ENCODE measurements around the gene PROM1.

The PROM1 gene

DNA sequence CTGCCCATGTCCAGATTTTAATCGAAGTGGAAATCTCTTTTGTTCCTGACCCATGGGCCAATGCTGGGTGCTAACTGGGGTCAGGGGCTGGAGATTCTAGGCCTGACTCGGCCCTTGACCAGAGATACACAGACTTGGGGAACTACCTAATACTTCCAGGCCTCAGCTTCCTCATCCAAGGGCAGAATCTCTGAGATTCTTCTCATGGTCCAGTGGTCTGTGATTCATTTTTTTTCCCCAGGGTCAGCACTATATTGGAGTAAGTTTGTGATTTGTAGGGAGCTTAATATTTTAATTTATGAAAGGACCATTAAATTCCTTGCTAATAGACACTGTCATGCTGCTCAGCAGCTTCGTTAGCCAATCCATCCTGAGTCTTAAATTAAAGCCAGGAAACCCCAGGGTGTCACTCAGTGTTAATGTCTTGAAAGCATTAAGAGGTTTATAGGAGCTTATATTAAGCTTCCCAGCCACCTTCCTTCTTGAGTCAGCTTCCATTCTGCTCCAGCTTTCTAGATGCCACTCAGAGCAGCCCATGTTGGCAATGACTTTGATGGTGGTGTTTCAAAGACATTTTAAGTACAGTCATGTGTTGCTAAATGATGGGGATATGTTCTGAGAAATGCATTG is 27.0 kb upstream of the PROM1 start:
- no peak for DNase-seq
- Histone ChIP-seq H3K36me3 (ENCODE audit: control insufficient read depth, insufficient read depth, low read length) (no peaks in the 10 kb centered on the region), H3K27ac (ENCODE audit: insufficient read depth, low read length, poor library complexity, severe bottlenecking) (no peak overlapping the region), H3K27me3 (replicated peaks; ENCODE audit: control insufficient read depth, insufficient read depth, low read length, poor library complexity, severe bottlenecking) (no peaks in the 10 kb centered on the region), H3K4me3 (ENCODE audit: insufficient read depth, low read depth, low read length, poor library complexity, severe bottlenecking) (no peak overlapping the region), H3K9me3 (ENCODE audit: control insufficient read depth, low read length) (no peaks in the 10 kb centered on the region), H3K4me1 (ENCODE audit: control insufficient read depth, insufficient read depth, low read length, poor library complexity, severe bottlenecking) (no peaks in the 10 kb centered on the region)

DNA sequence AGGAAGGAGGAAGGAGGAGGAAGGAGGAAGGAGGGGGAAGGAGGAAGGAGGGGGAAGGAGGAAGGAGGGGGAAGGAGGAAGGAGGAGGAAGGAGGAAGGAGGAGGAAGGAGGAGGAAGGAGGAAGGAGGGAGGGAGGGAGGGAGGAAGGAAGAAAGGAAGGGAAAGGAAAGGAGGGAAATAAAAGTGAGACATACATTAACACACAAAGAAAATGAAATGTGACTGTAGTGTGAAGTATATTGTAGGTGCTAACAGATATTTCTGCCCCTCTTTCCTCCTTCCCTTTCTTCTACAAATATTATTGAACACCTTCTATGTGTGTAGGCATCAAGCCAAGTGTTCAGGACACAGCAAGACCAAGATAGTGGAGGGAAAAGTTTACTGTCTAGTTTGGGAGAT is 26.4 kb upstream of the PROM1 start:
- no peaks in the 10 kb centered on the region for H3K27me3 ChIP-seq (replicated peaks; ENCODE audit: control insufficient read depth, insufficient read depth, low read length, poor library complexity, severe bottlenecking)

DNA sequence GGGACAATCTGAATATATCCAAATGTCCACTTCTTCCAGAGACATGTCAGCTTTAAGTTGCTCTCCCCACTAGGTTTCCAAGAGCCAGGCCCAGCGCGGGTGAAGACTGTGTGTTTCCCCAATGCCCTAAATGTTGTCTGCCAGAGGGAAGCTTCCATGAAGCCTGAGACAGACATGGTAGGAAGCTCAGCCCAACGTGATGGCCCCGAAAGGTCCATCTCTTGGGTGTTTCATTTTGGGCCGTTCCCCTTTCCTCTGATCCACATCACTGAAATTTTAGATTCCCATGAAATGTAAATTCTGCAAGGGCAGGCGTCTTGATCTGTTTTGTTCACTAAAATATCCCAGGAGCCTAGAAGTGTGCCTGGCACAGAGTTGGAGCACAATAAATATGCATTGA is 25.4 kb upstream of the PROM1 start:
- H3K9me3 ChIP-seq (ENCODE audit: control insufficient read depth, low read length): no peaks in the 10 kb centered on the region
- H3K27me3 ChIP-seq (replicated peaks; ENCODE audit: control insufficient read depth, insufficient read depth, low read length, poor library complexity, severe bottlenecking): no peaks in the 10 kb centered on the region
- H3K36me3 ChIP-seq (ENCODE audit: control insufficient read depth, insufficient read depth, low read length): no peaks in the 10 kb centered on the region
- no peak overlapping the region for H3K27ac ChIP-seq (ENCODE audit: insufficient read depth, low read length, poor library complexity, severe bottlenecking)
- no peaks in the 10 kb centered on the region for H3K4me1 ChIP-seq (ENCODE audit: control insufficient read depth, insufficient read depth, low read length, poor library complexity, severe bottlenecking)
- no peak for DNase-seq
- no peak overlapping the region for H3K4me3 ChIP-seq (ENCODE audit: insufficient read depth, low read depth, low read length, poor library complexity, severe bottlenecking)

More for the DNA sequence above, 26.4 kb upstream of the PROM1 start:
- H3K36me3 ChIP-seq (ENCODE audit: control insufficient read depth, insufficient read depth, low read length): no peaks in the 10 kb centered on the region
- no peaks in the 10 kb centered on the region for H3K9me3 ChIP-seq (ENCODE audit: control insufficient read depth, low read length)
- no peak overlapping the region for H3K27ac ChIP-seq (ENCODE audit: insufficient read depth, low read length, poor library complexity, severe bottlenecking)
- DNase-seq: no peak
- no peaks in the 10 kb centered on the region for H3K4me1 ChIP-seq (ENCODE audit: control insufficient read depth, insufficient read depth, low read length, poor library complexity, severe bottlenecking)
- H3K4me3 ChIP-seq (ENCODE audit: insufficient read depth, low read depth, low read length, poor library complexity, severe bottlenecking): no peak overlapping the region

DNA sequence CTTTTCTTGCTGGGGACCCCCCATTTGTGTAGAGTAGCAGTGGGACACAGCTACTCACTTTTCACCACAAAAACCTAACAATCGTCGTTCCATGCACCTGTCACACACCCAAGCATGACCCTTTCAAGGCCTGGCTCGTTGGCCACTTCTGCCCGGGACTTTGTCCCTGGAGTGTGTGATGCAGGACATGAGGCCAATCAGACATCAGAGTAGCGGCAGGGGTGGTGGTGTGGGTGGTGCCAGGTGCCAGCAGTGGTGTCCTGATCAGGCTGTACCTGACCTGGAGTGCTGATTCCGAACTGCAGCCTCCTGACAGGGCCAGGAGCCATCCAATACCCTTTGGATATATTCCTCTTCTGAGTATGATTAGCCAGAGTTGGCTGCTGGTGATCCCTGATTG is 23.1 kb upstream of the PROM1 start:
- no peaks in the 10 kb centered on the region for H3K9me3 ChIP-seq (ENCODE audit: control insufficient read depth, low read length)
- no peak overlapping the region for H3K27ac ChIP-seq (ENCODE audit: insufficient read depth, low read length, poor library complexity, severe bottlenecking)

DNA sequence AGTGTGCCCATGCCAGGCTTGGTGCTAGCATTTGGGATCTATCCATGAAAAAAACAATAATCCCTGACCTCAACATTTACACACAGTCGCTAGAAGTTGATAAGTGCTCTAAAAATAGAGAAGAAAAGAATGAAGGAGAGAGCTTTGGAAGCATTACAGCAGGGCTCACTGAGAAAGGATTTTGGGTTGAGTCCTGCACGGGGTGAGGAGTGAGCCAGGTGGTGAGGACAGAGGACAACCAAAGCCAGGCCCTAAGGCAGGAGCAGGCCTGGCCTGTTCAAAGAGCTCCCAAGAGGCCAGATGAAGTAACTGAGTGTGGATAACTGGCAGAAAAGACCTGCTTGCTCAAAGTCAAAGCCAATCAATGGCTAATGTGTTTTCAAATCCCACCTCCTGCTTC is 20.7 kb upstream of the PROM1 start:
- H3K27me3 ChIP-seq (replicated peaks; ENCODE audit: control insufficient read depth, insufficient read depth, low read length, poor library complexity, severe bottlenecking): no peaks in the 10 kb centered on the region
- no peaks in the 10 kb centered on the region for H3K9me3 ChIP-seq (ENCODE audit: control insufficient read depth, low read length)

More for the DNA sequence above, 23.1 kb upstream of the PROM1 start:
- no peaks in the 10 kb centered on the region for H3K4me1 ChIP-seq (ENCODE audit: control insufficient read depth, insufficient read depth, low read length, poor library complexity, severe bottlenecking)
- no peaks in the 10 kb centered on the region for H3K36me3 ChIP-seq (ENCODE audit: control insufficient read depth, insufficient read depth, low read length)
- H3K4me3 ChIP-seq (ENCODE audit: insufficient read depth, low read depth, low read length, poor library complexity, severe bottlenecking): no peak overlapping the region
- no peaks in the 10 kb centered on the region for H3K27me3 ChIP-seq (replicated peaks; ENCODE audit: control insufficient read depth, insufficient read depth, low read length, poor library complexity, severe bottlenecking)
- DNase-seq: no peak

DNA sequence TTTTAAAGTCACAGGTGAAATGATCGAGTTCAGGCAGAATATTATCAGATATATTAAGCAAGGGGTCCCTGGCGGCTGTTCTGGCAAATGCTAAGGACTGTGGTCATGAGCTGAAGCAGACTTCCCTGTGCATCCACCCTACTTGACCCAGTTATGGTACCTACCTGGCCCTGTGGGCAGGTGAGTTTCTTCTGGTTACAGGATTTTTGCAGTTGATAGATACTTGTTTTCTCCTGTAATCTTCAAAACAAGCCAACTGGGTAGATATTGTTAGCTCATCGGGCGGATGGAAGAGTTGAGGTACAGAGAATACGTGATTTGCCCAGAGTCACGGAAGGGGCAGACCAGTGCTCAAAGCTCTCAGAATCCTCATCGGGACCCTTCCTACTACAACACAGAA is 18.5 kb upstream of the PROM1 start:
- no peaks in the 10 kb centered on the region for H3K27me3 ChIP-seq (replicated peaks; ENCODE audit: control insufficient read depth, insufficient read depth, low read length, poor library complexity, severe bottlenecking)

More for the DNA sequence above, 20.7 kb upstream of the PROM1 start:
- Histone ChIP-seq H3K4me1 (ENCODE audit: control insufficient read depth, insufficient read depth, low read length, poor library complexity, severe bottlenecking) (no peaks in the 10 kb centered on the region), H3K4me3 (ENCODE audit: insufficient read depth, low read depth, low read length, poor library complexity, severe bottlenecking) (no peak overlapping the region), H3K27ac (ENCODE audit: insufficient read depth, low read length, poor library complexity, severe bottlenecking) (no peak overlapping the region), H3K36me3 (ENCODE audit: control insufficient read depth, insufficient read depth, low read length) (no peaks in the 10 kb centered on the region)
- no peak for DNase-seq

DNA sequence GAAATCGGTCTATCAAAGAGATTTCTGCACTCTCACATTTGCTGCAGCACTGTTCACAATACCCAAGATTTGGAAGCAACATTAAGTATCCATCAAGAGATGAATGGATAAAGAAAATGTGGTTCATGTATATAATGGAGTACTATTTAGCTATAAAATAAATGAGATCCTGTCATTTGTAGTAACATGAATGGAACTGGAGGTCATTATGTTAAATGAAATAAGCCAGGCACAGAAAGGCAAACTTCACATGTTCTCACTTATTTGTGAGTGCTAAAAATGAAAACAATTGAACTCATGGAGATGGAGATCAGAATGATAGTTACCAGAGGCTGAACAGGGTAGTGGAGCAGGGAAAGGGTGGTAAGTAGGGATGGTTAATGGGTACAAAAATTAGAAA is 17.0 kb upstream of the PROM1 start:
- Histone ChIP-seq H3K27ac (ENCODE audit: insufficient read depth, low read length, poor library complexity, severe bottlenecking) (no peak overlapping the region), H3K4me1 (ENCODE audit: control insufficient read depth, insufficient read depth, low read length, poor library complexity, severe bottlenecking) (no peaks in the 10 kb centered on the region), H3K36me3 (ENCODE audit: control insufficient read depth, insufficient read depth, low read length) (no peaks in the 10 kb centered on the region), H3K4me3 (ENCODE audit: insufficient read depth, low read depth, low read length, poor library complexity, severe bottlenecking) (no peak overlapping the region), H3K9me3 (ENCODE audit: control insufficient read depth, low read length) (no peaks in the 10 kb centered on the region), H3K27me3 (replicated peaks; ENCODE audit: control insufficient read depth, insufficient read depth, low read length, poor library complexity, severe bottlenecking) (no peaks in the 10 kb centered on the region)
- DNase-seq: no peak

More for the DNA sequence above, 18.5 kb upstream of the PROM1 start:
- H3K4me3 ChIP-seq (ENCODE audit: insufficient read depth, low read depth, low read length, poor library complexity, severe bottlenecking): no peak overlapping the region
- H3K27ac ChIP-seq (ENCODE audit: insufficient read depth, low read length, poor library complexity, severe bottlenecking): no peak overlapping the region
- H3K9me3 ChIP-seq (ENCODE audit: control insufficient read depth, low read length): no peaks in the 10 kb centered on the region
- DNase-seq: no peak
- H3K36me3 ChIP-seq (ENCODE audit: control insufficient read depth, insufficient read depth, low read length): no peaks in the 10 kb centered on the region
- no peaks in the 10 kb centered on the region for H3K4me1 ChIP-seq (ENCODE audit: control insufficient read depth, insufficient read depth, low read length, poor library complexity, severe bottlenecking)

DNA sequence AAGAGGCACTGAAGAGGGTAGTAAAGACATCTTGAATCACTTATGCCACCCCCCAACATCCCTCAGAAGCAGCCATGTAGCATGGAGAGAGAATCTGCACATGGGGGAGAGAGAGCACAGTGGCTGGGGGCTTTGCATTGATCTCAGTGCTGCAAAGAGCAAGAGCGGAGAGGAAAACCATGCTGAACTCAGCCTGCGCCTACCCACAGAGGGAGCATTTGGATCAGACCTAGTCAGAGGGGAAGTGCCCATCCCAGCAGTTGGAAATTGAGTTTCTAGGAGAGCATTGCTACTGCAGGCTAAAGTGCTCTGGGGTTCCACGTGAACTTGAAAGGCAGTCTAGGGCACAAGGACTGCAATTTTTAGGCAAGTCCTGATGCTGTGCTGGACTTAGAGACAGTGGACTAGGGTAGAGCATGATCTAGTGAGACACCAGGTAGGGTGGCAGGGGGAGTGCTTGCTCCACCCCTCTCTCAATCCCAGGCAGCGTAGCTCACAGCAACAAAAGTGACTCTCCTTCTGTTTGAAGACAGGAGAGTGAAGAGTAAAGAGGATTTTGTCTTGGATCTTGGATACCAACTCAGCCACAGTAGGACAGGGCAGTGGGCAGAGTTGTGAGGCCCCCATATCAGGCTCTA is 9.0 kb upstream of the PROM1 start:
- Histone ChIP-seq H3K27me3 (replicated peaks; ENCODE audit: control insufficient read depth, insufficient read depth, low read length, poor library complexity, severe bottlenecking) (no peaks in the 10 kb centered on the region), H3K4me3 (ENCODE audit: insufficient read depth, low read depth, low read length, poor library complexity, severe bottlenecking) (no peak overlapping the region), H3K9me3 (ENCODE audit: control insufficient read depth, low read length) (no peaks in the 10 kb centered on the region), H3K36me3 (ENCODE audit: control insufficient read depth, insufficient read depth, low read length) (no peaks in the 10 kb centered on the region), H3K27ac (ENCODE audit: insufficient read depth, low read length, poor library complexity, severe bottlenecking) (no peak overlapping the region), H3K4me1 (ENCODE audit: control insufficient read depth, insufficient read depth, low read length, poor library complexity, severe bottlenecking) (no peaks in the 10 kb centered on the region)
- DNase-seq: no peak

DNA sequence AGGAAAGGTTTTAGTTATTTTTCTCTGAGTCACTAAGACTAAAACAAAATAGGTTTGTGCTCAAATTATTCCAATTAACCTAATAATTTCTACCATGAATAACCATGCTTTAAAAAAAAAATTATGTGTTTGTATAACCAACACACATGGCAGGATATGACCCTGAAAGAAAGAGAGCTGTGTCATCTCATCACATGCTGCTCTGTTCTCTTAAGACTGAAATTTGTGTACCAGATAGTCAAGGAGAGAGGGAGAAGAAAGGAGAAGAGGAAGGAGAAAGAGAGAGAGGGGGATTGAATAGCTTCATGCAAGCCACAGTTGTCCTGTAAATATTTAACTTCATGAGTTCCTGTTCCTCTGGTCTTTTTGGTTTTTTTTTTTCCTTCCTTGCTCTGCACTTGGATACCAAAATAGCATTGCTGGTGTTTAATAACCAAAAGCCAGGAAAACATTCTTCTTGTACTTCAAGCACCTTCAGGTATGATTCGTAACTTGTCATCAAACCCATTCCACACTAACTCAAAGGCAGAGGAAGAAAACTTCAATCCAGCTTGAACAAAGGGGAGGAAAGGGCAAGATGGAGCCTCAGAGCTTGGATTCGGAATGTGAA is 6.4 kb upstream of the PROM1 start:
- DNase-seq: no peak
- H3K9me3 ChIP-seq (ENCODE audit: control insufficient read depth, low read length): no peaks in the 10 kb centered on the region
- no peaks in the 10 kb centered on the region for H3K27me3 ChIP-seq (replicated peaks; ENCODE audit: control insufficient read depth, insufficient read depth, low read length, poor library complexity, severe bottlenecking)
- H3K36me3 ChIP-seq (ENCODE audit: control insufficient read depth, insufficient read depth, low read length): no peaks in the 10 kb centered on the region
- no peak overlapping the region for H3K27ac ChIP-seq (ENCODE audit: insufficient read depth, low read length, poor library complexity, severe bottlenecking)
- no peak overlapping the region for H3K4me3 ChIP-seq (ENCODE audit: insufficient read depth, low read depth, low read length, poor library complexity, severe bottlenecking)
- no peaks in the 10 kb centered on the region for H3K4me1 ChIP-seq (ENCODE audit: control insufficient read depth, insufficient read depth, low read length, poor library complexity, severe bottlenecking)

DNA sequence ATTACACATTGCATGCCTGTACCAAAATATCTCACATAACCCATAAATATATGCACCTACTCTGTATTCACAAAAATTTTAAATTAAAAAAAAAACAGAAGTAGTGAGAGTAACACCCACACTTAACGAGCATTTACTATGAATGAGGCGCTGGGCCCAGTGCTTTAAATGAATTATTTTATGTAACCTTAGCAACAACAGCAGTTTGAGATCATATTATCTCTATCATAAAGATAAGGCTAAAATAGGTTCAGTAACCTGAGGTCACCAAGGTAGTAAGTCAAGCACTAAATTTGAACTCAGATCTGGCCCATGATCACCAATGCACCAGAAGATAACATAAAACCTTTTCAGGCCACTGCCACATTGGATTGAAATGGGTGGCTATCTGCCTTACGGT is 5.3 kb upstream of the PROM1 start:
- Histone ChIP-seq H3K36me3 (ENCODE audit: control insufficient read depth, insufficient read depth, low read length) (no peaks in the 10 kb centered on the region), H3K27ac (ENCODE audit: insufficient read depth, low read length, poor library complexity, severe bottlenecking) (no peak overlapping the region), H3K9me3 (ENCODE audit: control insufficient read depth, low read length) (no peaks in the 10 kb centered on the region), H3K27me3 (replicated peaks; ENCODE audit: control insufficient read depth, insufficient read depth, low read length, poor library complexity, severe bottlenecking) (no peaks in the 10 kb centered on the region), H3K4me3 (ENCODE audit: insufficient read depth, low read depth, low read length, poor library complexity, severe bottlenecking) (no peak overlapping the region), H3K4me1 (ENCODE audit: control insufficient read depth, insufficient read depth, low read length, poor library complexity, severe bottlenecking) (no peaks in the 10 kb centered on the region)
- DNase-seq: no peak

Data from effector memory CD4-positive, alpha-beta T cell (primary cell).